ENCODE results near the gene ULBP2. TPM values are rescaled to one million over a fixed set of nuclear protein-coding genes. Genes with fewer than 3 reads are reported as not detected.
"Not testable (repeated sequence)": the region's sequence is repeated elsewhere in the genome, so short reads cannot be mapped to it uniquely, and the experiment has no call there.

ULBP2 gene
- total RNA-seq, 1 donor from 2014 or later, result not detected

DNA sequence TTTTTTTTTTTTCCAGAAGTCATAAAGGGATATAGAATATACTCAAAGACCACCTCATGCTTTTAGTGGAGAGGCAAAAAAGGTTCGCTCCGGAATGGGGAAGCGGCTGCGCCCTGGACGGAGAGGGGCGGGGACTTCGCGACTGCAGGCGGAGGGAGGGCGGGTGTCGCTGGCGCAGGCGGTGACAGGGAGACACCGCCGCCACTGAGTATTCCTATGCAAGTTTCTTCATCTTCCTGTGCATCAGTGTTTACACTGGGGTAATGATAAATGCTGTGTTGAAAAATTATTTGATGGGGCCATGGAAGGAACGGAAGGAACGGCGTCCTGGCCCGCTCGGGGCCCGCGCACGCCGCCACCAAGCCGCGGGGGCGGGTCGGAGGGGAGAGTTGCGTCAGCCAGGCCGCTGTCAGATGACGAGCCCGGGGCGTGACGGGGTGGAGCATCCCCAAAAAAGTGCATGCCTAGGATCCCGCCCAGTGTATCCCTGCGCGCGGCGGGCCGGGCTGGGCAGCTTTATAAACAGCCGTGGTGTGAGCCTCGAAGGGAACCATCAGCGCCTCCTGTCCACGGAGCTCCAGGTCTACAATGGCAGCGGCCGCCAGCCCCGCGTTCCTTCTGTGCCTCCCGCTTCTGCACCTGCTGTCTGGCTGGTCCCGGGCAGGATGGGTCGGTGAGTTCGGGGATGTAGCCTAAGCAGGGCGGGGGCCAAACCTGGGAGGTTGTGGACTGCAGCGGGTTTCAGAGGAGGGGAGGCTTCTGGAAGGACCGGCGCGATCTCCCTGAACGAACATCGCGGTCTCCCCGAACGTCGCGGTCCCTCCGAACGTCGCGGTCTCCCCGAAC lies 21.9 kb downstream of the ULBP2 start, which contains the start of gene ULBP1:
Gene ULBP1 (plus strand): TSS at position 482 of the 846 bp plus-strand sequence. CDS start 107 bp downstream, at position 589.
- H3K27ac ChIP-seq, result no peak within 1 kb of the TSS
- TF ChIP-seq, protein P1, sequence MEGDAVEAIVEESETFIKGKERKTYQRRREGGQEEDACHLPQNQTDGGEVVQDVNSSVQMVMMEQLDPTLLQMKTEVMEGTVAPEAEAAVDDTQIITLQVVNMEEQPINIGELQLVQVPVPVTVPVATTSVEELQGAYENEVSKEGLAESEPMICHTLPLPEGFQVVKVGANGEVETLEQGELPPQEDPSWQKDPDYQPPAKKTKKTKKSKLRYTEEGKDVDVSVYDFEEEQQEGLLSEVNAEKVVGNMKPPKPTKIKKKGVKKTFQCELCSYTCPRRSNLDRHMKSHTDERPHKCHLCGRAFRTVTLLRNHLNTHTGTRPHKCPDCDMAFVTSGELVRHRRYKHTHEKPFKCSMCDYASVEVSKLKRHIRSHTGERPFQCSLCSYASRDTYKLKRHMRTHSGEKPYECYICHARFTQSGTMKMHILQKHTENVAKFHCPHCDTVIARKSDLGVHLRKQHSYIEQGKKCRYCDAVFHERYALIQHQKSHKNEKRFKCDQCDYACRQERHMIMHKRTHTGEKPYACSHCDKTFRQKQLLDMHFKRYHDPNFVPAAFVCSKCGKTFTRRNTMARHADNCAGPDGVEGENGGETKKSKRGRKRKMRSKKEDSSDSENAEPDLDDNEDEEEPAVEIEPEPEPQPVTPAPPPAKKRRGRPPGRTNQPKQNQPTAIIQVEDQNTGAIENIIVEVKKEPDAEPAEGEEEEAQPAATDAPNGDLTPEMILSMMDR (IDR thresholded peaks at IDR 0.05), result no peak
- H3K36me3 ChIP-seq, result no peaks in the 10 kb centered on the region
- intact Hi-C loops (cut with DNase I), result no loop called here
- peak; percentile 48 to 92 for DNase-seq (ENCODE audit: low spot score in 2 of 2)
- H3K9me3 ChIP-seq, result no peaks in the 10 kb centered on the region
- H3K4me3 ChIP-seq, result peak within 1 kb of the TSS; percentile 51 to 57
- H3K27me3 ChIP-seq, result no peaks in the 10 kb centered on the region
- peaks cover 0 to 15% of the 10 kb centered on the region in 2 donors for H3K4me1 ChIP-seq

DNA sequence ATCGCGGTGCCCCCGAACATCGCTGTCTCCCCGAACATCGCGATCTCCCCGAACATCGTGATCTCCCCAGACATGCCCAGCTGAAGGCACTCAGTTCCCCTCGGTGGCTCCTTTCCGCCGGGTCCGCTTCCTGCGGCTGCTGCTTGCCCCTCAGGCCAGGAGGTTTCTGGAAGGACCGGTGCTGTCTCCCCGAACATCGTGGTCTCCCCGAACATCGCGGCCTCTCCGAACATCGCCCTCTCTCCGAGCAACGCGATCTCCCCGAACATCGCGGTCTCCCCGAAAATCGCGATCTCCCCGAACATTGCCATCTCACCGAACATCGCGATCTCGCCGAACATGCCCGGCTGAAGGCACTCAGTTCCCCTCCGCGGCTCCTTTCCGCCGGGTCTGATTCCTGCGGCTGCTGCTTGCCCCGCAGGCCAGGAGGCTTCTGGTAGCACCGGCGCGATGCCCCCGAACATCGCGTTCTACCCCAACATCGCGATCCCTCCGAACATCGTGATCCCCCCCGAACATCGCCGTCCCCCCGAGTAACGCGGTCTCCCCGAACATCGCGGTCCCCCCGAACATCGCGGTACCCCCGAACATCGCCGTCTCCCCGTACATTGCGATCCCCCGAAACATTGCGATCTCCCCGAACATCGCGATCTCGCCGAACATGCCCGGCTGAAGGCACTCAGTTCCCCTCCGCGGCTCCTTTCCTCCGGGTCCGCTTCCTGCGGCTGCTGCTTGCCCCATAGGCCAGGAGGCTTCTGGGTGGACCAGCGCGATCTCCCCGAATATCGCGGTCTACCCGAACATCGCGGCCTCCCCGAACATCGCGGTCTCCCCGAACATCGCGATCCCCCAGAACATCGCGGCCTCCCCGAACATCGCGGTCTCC lies 22.7 kb downstream of the ULBP2 start:
- H3K4me3 ChIP-seq, result peak overlapping the region; percentile 51 to 57
- no peak for DNase-seq (ENCODE audit: low spot score in 2 of 2)
- peaks cover 0 to 15% of the 10 kb centered on the region in 2 donors for H3K4me1 ChIP-seq
- no peaks in the 10 kb centered on the region for H3K27me3 ChIP-seq
- H3K9me3 ChIP-seq, result no peaks in the 10 kb centered on the region
- H3K27ac ChIP-seq, result no peak overlapping the region
- TF ChIP-seq, protein P1 (IDR thresholded peaks at IDR 0.05), result no peak
- intact Hi-C loops (cut with DNase I), result no loop called here
- no peaks in the 10 kb centered on the region for H3K36me3 ChIP-seq

DNA sequence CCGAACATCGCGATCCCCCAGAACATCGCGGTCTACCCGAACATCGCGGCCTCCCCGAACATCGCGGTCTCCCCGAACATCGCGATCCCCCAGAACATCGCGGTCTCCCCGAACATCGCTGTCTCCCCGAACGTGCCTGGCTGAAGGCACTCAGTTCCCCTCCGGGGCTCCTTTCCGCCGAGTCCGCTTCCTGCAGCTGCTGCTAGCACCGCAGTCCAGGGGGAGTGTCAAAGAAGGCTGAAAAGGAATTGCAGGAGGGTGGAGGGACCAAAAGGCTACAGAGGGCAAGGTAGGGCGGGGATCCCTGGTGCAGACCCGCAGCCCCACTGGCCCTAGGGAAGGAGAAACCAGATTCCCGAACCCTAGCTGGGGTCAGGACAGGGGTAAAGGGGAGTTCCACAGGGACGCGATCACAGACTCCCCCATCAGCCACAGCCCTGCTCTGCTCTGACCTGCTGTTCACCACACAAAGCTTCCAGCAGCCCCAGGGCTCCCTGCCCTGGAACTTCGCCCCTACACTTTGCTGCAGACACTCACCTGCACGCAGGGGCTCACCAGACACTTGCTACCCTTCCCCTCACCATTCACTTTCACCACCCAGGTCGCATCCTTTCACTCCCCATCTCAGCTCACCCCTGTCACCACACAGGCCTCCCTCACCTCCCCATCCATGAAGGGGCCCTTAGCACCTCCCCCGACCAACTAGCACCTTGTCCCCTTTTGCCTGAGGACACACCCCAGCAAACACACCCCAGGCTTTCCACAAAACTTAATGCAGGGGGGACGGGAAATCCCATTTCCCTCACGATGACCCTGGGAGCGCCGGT lies 23.6 kb downstream of the ULBP2 start:
- intact Hi-C loops (cut with DNase I), result no loop called here
- Histone ChIP-seq H3K4me1 (peaks cover 0 to 15% of the 10 kb centered on the region in 2 donors), H3K27ac (no peak overlapping the region), H3K4me3 (peak overlapping the region; percentile 51 to 57), H3K9me3 (no peaks in the 10 kb centered on the region), H3K36me3 (no peaks in the 10 kb centered on the region), H3K27me3 (no peaks in the 10 kb centered on the region)
- DNase-seq (ENCODE audit: low spot score in 2 of 2), result no peak
- TF ChIP-seq, protein P1 (IDR thresholded peaks at IDR 0.05), result no peak

DNA sequence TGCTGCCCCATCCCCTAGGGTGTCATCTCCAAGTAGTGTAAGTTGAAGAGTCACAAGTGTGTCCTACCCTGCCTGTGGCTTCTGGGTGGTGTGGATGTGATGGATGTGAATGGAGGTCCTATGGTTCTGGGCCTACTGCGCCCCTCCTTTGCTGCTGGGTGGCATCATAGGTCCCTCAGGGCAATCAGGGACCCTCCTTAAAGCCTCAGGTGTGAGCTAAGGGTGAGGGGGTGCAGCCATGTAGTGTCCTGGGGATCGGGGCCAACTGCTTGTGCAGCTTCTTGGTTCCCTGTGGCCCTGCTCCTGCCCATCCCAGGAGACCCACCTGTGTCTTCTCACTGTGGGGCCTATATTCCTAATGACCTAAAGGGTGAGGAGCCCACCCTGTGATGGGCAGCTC lies 24.5 kb downstream of the ULBP2 start:
- H3K9me3 ChIP-seq; DNase-seq (ENCODE audit: low spot score in 2 of 2); H3K27me3 ChIP-seq; intact Hi-C loops (cut with DNase I); H3K27ac ChIP-seq; H3K4me3 ChIP-seq; H3K36me3 ChIP-seq: not testable (repeated sequence)
- H3K4me1 ChIP-seq, result peaks cover 0 to 15% of the 10 kb centered on the region in 2 donors

DNA sequence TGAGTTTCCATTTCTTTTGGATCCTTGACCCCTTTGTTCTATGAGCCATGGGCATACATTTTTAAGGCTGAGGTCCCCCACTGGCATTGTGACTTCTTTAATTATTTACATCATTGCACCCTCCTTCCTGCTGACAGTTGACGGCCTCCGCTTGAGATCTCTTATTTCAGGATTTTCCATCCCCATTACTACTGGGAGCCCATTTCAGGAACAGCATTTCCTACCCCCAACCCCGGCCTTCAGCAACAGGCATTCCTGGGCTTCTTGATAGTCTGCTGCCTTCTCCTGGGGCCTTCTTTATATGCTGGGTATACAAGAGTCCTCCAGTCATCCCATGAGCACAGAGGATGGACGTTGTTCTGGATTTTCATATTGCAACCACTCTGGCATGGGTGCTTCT lies 25.8 kb downstream of the ULBP2 start:
- TF ChIP-seq, protein P1 (IDR thresholded peaks at IDR 0.05), result no peak
- no peak overlapping the region for H3K4me3 ChIP-seq
- no peak overlapping the region for H3K27ac ChIP-seq
- no peaks in the 10 kb centered on the region for H3K27me3 ChIP-seq
- no peaks in the 10 kb centered on the region for H3K36me3 ChIP-seq
- intact Hi-C loops (cut with DNase I), result no loop called here
- H3K9me3 ChIP-seq, result no peaks in the 10 kb centered on the region
- DNase-seq (ENCODE audit: low spot score in 2 of 2), result no peak
- H3K4me1 ChIP-seq, result peaks cover 0 to 15% of the 10 kb centered on the region in 2 donors

DNA sequence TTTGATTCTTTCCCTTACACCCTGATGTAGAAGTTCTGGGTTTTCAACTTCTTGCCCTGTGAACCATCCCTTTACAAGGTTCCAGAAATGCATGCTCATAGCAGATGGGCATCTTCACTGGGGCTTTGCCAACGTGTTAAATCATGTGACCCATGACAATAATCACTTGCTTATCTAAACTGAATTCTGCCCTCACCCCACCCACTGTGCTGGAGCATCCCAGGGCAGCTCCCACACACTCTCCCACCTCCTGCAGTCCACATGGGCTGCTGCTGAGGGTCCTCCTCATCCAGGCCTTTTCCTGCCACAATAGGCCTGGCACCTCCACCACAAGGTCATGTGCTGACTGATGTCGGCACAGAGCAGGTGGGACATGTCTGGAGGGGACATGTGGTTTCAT lies 26.2 kb downstream of the ULBP2 start:
- peaks cover 0 to 15% of the 10 kb centered on the region in 2 donors for H3K4me1 ChIP-seq
- intact Hi-C loops (cut with DNase I); H3K27ac ChIP-seq; H3K27me3 ChIP-seq; DNase-seq (ENCODE audit: low spot score in 2 of 2); H3K4me3 ChIP-seq; H3K9me3 ChIP-seq; H3K36me3 ChIP-seq: not testable (repeated sequence)

DNA sequence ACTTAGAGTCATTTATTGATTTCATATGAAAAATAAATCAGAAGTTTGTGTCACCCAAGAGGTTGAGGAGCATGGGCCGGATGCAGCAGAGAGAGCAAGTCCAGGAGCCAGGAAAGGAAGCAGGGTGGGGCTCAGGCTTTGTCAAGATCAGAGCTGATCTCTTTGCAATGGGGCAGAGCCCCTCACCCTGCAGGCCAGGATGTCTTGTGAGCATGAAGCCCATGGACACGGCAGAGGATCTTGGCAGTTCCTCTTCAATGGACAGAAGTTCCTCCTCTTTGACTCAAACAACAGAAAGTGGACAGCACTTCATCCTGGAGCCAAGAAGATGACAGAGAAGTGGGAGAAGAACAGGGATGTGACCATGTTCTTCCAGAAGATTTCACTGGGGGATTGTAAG lies 27.1 kb downstream of the ULBP2 start:
- H3K27me3 ChIP-seq; H3K9me3 ChIP-seq; H3K27ac ChIP-seq; intact Hi-C loops (cut with DNase I); H3K36me3 ChIP-seq; H3K4me3 ChIP-seq; DNase-seq (ENCODE audit: low spot score in 2 of 2): not testable (repeated sequence)
- peaks cover 0 to 14% of the 10 kb centered on the region in 2 donors for H3K4me1 ChIP-seq

All from ascending aorta (tissue), 2 donors.